Left lobe of liver (tissue), 2 donors: ENCODE data around the gene BCKDHB. TPM values are rescaled to one million over a fixed set of nuclear protein-coding genes. Genes with fewer than 3 reads are reported as not detected.
"Not testable (repeated sequence)": the region's sequence is repeated elsewhere in the genome, so short reads cannot be mapped to it uniquely, and the experiment has no call there.

Experiments used
- ATAC-seq: fragments of 200-7000 bp; cut with Tn5 transposase; one replicate; pipeline ENCODE4 v1.9.1; 2020; ENCODE audit warnings: mild to moderate bottlenecking, moderate library complexity
- DNase-seq: peaks from one replicate; pipeline ENCODE4 v3.0.0-alpha.2; 2020; ENCODE audit warnings: low spot score
- total RNA-seq: library from RNA; stranded (reverse); gene quantifications from one replicate; pipeline ENCODE4 v1.2.1, GENCODE V29; 2021
- donor health status: DM: no; HTN: no; CAD: no; lungs with moderate emphysema.
- donor health status: DM: no; HTN: yes; CAD: no.

Gene BCKDHB
- total RNA-seq, 1 donor from 2014 or later, result 64.9 TPM

DNA sequence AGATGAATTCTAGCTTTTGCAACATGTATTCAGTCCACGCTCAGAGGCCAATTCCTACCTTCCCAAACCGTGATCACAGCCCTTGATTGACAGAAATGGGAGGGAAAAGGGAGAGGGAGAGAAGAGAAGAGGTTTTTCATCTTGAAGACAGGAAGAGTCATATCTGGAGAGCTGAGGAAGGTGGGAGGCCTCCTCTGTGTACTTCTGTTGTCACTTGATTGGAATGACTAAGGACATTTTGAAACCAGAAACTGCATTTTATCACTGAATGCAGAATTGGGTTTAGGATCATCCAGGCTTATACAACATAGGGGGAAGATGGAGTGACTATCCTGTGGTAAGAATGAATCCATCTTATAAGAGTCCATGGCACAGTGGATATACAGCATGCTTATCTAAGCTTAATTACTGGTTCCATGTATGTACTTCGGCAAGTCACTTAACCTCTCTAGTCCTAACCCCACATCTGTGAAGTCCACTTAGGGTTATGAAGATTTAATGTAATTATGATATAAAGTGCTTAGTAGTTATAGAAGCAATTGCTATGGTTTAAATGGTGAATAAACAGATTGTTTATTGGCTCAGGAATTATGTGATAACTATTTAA, 144.0 kb downstream of the BCKDHB start:
- DNase-seq, result no peak
- no peak for ATAC-seq

DNA sequence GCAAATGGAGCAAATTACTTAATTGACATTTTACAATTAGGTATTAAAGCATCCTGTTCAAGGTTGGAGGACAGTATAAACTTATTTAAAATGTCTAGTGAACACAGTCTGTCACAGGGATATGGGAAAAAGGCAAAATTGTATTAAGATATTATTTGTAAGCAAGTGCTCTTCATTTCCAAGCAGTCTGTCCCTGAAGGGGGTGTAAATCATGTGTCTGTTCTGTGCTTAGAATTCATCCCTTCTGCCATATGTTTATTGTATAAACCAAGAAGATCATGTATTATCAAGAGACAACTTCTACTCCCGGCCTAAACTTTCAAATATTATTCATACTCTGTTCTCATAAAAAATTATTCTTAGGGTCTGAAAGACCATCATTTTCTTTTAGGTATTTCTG, 144.8 kb downstream of the BCKDHB start:
- no peak for ATAC-seq
- no peak for DNase-seq

DNA sequence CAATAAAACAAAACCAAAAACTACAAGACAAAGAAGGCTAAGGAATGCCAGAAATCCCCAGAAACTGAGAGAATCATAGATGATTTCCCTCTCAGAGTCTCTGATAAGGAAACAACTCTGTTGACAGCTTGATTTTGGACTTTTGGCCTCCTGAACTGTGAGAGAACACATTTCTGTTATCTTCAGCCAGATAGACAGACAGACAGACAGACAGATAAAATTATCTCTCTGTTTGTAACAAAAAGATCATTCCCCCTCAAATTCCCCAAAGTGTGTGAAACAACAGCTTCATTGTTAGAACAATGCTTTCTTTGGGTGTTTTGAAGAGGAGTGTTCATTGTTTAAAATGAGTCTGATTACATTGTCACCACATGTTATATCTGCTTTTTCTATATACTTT, 148.2 kb downstream of the BCKDHB start:
- ATAC-seq (peak; percentile 89), DNase-seq (no peak)

DNA sequence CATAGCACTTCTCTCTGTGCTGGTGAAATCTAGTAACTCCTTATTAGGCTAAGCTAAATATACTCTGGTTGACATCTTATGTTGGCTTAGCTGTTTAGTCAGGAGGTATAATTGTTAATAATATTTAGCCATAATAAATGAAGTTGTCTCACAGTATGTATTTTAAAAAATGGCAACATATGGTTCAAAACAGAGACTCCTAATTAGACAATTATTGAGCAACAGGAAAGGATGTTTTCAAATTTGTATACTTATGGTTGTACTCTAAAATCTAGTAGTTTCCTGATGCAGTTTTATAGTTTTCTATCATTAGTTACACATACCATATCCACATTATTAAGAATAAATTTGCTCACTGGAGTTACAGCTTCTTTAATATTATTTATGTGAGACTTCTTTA, 150.2 kb downstream of the BCKDHB start:
- DNase-seq (no peak), ATAC-seq (no peak)

DNA sequence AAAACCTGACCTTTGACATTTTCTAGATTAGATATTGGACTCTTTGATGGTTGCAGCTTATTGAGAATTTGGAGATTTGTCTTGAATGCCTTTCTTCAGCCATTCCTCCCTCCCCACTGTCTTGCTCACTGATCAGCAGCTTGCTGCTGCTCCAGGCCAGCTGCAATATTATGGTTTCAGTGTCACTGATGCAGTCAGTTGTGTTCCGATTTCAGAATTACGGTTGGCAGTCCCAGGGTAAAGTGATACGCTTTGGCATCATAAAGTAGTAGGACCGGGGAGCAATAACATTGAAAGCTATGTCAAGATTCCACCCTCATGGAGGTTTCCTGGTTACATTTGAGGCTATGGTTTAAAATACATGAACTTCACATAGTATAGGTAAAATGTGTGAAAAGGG, 152.6 kb downstream of the BCKDHB start:
- ATAC-seq (no peak), DNase-seq (no peak)

DNA sequence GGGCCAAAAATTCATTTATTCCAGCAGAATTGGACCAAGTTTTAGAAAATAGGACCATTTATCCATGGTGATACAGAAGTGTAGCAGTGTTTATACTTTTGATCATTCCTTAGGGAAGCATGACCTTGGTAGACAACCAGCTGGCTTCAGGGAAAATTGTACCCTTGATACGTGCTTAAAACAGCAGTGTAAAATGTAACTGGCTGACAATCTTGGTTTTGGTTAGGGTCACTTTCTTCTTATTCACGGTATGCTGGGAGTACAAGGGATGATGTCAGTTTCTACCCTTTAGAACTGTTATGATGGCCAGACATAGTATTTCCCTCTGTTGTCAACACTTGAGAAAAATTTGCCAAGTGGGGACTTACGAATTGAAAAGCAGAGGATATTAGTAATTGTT, 157.1 kb downstream of the BCKDHB start:
- ATAC-seq (no peak), DNase-seq (no peak)

DNA sequence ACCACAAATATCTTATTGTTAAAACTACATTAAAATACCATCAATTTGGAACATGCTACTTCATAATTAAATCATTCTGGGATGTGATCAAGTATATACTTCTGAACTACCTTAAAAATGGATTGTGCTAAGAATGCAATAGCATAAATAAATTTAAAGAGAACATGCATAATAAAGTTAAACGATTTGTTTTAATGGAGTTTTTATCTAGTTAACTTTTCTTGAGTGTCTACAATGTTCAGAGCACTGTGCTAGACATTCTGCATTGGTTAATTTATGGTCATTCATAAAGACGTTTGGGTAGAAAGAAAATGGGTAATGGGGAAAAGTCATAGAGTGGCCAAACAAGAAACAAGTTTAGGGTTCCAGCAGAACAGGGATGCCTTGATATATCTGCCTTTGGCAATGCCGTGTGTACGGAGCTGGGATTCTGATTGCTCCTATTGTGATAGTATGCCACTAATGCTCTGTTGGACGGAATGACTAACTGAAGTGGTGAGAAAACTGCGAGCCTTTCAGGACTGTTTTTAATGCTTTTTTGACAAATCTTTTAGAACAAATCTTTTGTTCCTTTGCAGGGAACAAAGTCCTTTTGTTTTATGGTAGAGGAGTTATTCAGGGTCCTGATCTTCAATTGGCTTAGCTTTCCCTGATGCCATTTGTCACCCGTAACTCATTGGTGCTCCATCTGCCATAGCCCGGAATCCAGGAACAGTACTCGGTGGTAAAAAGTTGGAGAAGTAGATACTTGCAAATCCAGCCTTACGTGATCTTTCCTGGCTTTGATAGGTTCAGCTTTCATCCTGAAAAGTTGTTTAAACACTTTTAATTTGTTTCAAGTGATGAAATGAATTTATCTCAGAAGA, 162.6 kb downstream of the BCKDHB start:
- ATAC-seq, result no peak

DNA sequence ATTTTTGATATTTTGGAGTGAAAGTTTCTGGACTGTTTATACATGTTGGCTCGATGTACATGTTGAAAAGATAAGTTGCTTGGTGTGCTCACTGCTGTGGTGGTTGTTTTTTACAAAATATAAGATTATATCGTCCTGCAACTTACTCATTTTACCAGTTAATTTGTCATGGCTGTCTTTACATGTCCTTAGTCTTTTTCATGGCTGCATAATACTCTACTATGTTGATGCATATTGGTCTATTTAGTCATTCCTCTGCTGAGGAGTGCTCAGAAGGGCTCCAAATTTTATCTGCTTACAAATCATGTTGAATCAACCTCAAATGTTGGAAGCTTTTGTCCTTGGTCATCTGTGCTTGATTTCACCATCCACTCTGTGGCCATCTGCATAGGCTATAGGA, 164.6 kb downstream of the BCKDHB start:
- ATAC-seq (no peak), DNase-seq (no peak)

More for the DNA sequence above, 162.6 kb downstream of the BCKDHB start:
- DNase-seq, result no peak

DNA sequence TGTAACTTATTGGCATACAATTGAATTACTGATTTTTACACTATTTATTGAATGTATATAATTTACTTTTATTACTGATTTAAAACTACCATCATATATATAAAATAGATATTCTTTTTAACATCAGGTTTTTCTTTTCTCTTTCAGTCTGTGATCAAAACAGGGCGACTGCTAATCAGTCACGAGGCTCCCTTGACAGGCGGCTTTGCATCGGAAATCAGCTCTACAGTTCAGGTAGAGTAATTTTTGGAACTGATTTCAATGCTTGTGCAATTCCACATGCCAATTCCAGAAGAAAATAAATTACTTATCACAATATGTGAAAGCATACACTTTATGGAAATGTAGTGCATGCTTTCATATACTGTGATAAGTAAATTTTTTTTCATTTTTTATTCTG, 166.5 kb downstream of the BCKDHB start:
- ATAC-seq, result no peak
- DNase-seq, result no peak

DNA sequence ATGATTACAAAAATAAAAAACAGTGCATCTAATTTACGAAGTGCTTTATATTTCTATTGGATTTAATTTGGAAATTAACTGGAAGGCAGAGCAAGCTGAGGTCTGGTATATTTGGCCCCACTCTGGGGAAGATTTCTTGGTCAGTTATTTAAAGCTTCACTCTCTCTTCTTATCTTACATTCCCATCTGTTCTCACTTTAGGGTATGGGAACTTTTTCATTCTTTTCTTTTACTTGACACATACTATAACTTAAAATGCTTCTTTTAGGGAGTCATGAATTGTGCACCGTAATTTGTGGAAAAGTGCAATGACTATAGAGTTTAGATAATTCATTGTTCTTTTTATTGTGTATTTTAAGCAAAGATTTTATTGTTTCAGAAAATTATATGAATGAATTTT, 170.4 kb downstream of the BCKDHB start:
- DNase-seq (no peak), ATAC-seq (no peak)

DNA sequence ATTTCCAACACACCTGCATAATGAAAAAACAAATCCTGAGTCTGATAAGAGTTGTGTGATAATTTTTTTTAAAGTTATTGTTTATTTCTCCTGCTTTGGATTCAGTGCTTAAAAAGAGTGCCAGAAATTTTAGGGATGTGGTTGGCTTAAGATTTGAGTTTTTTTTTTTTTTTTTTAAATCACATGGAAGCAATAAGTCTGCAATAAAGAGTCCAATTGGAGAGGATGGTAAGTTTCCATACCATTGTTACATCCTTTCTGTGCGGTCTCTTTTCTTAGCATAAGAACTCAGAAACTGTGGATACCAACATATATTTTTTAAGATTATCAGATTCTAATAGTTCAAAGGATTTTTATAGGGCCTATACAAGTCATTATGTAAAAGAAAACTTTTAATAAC, 171.0 kb downstream of the BCKDHB start:
- DNase-seq (no peak), ATAC-seq (no peak)

DNA sequence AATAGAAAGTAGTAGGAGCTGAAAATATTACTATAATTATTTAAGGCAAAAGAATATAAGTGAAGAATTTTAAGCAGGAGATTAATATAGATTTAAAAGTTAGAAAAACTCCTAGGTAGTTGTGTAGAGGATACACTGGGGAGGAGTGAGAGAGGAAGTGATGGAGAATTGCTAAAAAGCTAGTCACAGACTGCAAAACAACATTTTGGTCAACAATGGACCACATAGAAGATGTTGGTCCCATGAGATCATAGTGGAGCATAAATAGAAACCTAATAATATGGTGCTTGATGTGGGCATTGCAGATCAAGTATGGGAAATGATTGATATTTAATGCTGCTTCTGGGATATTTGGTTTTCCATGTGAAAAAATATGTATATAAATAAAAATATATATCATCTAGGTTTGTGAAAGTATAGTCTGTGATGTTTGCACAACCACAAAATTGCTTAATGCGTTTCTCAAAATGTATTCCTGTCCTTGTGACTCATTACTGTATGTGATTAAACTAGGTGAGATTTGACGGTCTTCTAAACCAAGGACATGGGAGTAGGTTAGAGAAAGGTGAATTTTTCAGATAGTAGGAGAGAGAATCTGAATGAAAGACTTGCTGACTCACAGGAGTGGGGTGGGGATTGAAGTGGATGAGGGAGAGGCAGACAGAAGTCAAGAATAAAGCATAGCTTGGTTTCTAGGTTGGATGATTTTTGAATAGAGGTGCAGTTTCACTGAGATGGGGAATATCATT, 174.0 kb downstream of the BCKDHB start:
- no peak for ATAC-seq
- DNase-seq, result no peak

DNA sequence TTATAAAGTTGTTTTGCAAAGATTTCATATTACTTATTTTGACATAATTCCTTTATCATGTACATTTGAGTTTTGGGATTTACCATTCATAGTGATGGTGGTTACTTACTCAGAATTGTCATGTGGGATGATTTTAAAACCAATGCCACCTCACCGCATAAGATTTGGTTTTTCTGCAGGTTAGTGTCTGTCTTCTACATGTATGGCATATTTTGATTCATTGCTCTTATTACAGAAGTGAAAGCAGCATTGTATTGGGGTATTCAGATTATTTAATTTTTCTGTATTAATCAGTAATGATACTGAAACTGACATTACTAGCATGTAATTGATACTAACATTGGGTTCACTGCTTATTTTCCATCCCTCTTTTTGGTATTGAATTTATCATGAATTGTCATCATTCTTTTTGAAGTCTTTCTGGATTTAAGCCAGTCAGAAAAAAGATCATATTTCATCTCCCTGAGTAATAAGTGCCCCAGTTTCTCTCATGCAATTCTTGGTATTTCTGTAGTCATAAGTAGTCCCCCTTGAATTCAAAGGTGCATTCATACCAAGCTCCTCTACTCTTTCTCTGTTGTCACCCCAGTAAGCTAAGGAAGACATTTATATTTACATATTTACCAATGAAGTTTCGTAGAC, 176.6 kb downstream of the BCKDHB start:
- ATAC-seq, result no peak
- DNase-seq, result no peak

DNA sequence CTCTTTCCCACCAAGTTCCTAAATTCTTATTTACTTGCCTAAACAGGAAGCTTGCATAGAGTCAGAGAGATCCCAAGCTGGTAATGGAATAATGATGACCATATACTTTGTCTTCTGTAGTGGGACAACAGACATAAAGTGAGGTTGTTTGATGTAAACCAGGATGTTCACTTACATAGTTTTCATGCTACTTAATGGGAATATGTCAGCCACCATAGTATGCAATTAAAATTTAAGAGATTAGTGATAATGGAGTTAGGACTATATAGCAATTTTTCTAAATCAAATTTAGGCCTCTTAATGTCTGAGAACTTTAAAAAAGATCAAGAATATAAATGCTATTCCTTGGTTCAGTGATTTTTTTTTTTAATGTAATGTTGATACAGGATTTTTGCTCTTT, 180.6 kb downstream of the BCKDHB start:
- ATAC-seq, result no peak
- DNase-seq, result no peak

DNA sequence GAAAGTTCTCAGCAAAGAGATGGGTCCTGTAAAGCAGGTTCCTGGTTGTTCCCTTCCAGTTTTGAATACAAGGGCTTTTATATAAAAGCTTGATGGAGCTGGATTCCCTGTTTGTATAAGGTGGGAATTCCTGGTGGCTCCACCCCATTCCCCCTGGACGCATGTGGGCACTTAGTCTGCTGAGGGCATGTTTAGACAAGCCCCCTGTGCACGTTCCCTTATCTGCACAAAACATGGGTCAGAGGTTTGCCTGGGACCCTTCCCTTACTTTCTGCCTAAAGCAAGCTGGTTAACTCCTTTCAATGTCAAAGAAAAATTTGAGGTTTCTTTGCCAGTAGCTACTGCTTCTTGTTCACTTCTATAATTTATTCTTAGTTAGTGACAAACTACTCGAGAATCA, 181.1 kb downstream of the BCKDHB start:
- ATAC-seq (no peak), DNase-seq (no peak)

DNA sequence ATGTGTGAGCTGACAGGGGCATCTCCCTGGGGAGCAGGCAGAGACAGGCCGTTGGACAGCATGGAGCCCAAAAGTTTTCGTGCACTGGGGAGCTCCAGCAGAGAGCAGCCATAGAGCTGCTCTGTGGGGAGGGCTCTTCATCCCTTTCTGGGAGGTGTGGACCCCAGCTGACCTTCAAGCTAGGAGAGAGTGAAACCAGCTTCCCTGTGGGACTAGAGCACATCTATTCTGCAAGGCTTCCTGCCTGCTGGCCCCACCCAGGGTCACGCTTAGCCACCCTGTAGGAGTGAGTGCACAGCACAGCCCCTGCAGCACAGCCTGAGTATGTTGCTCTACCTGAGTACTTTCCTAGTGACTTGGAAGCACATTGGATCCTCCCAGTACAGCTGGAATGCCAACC, 183.3 kb downstream of the BCKDHB start:
- DNase-seq, result no peak
- peak; percentile 20 for ATAC-seq

DNA sequence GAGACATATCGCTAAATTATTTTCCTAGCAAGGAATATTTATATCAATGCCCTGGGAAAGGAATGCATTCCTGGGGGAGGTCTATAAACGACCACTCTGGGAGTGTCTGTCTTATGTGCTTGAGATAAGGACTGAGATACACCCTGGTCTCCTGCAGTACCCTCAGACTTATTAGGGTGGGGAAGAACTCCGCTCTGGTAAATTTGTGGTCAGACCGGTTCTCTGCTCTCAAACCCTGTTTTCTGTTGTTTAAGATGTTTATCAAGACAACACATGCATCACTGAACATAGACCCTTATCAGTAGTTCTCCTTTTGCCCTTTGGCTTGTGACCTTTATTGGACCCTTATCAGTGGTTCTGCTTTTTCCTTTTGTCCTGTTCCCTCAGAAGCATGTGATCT, 188.1 kb downstream of the BCKDHB start:
- ATAC-seq, DNase-seq: not testable (repeated sequence)

DNA sequence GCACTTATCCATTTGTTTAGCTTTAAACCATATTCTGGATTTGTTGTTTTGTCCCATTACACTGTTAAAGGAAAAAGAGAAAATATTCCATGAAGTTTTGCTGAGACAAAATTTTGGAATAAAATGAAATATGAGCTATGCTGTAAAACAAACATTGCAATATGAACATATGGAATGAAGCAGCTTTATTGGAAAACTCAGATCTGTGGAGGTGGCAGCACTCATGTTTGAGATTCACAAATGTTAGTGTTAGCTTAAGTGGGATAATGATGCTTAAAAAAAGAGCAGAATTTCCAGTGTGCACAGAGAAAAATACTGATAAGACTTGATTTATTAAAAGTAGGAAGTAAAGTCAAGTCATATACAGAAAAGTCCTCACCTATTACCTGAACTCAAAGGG, 196.2 kb downstream of the BCKDHB start:
- ATAC-seq (no peak), DNase-seq (no peak)

DNA sequence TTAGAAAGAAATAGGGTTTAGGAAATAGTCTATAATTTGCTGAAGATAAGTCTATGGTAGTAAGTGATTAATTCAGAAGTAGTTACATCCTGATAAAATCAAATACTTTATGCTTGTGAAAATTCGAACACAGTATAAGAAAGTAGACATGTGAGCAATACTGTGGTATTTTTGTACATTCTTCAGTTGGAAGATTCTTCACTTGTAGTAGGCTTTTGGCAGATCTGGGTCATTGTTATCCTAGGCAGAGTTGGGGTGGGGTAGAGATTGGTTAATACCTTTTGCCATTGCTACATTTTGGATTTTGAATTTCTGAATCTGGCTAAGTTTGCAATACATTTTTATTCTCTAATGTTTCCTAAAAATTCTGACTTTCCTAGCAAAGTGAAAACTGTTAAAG, 197.5 kb downstream of the BCKDHB start:
- no peak for ATAC-seq
- DNase-seq, result no peak

DNA sequence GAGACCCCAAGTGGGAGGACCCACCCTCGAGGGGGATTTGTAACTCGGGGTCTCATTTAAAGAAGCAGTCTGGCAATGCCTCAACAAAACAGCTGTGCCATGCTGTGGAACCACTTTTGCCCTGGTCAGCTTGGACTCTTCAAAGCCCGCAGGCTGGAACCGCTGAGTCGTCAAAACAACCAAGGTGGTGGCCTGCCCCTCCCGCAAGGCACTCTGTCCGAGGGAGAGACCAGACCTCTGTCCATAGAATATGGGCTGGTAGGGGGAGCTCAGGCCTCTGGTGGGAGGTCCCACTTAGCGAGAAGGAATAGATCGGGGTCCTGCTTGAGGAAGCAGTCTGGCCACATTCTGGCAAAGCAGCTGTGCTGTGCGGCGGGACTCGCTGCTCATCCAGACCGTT, 208.1 kb downstream of the BCKDHB start:
- DNase-seq, result no peak

DNA sequence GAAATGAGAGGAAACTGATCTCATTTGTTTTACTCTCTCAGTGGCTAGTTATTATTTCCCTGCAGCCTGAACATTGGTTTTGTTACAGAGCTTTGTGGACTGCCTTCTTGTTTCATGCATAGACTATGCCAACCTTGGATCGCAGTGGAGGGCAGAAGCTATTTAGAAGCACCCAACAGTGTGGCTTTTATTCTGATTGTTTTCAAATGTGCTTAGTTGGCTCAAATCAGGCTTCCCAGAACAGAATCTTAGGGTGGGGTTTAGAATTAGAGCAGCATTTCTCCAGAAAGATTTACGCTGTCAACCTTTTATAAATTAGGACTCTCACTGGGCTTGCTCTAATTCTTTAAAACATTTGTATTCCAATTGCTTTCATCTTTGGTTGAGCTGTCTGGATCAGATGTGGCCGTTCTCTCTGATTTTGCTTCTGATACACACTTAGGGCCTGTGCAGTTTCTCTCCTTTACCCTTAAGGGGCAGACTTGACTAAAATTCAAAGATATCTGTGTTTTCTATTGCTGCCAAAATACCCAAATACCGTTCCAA, 210.3 kb downstream of the BCKDHB start:
- ATAC-seq (no peak), DNase-seq (no peak)

More for the DNA sequence above, 208.1 kb downstream of the BCKDHB start:
- no peak for ATAC-seq
